ENCODE measurements around the gene LHFPL6. TPM values are rescaled to one million over a fixed set of nuclear protein-coding genes. Genes with fewer than 3 reads are reported as not detected.

Gene LHFPL6
- total RNA-seq, 1 experiment from 2014 or later = 25.7 TPM

DNA sequence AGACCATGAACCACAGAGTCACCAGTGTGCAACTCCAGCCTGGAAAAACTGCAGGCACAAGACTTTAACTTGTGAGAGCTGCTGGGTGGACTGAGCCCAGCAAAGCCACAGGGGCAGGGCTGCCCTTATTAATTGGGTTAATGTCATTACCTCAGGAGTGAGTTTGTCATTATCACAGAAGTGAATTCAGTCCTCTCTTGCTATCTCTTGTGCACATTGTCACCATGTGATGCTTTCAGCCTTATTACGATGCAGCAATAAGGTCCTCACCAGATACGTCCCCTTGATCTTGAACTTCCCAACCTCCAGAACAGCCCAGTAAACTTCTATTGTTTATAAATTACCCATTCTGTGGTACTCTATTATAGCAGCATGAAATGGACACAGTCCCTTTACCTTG lies 158.1 kb downstream of the LHFPL6 start:
- intact Hi-C loops (cut with micrococcal nuclease; ENCODE audit: unreplicated experiment) (no loop called here), in situ Hi-C loops (cut with HindIII; ENCODE audit: low pct_unique_long_range_greater_than_20kb, low sequenced_read_pairs) (no loop called here)
- Histone ChIP-seq H3K4me3 (ENCODE audit: low read depth in 2 of 2, low read length in 2 of 2) (no peak overlapping the region), H3K27me3 (ENCODE audit: control insufficient read depth, insufficient read depth, low read length) (no peaks in the 10 kb centered on the region), H3K36me3 (ENCODE audit: control insufficient read depth, insufficient read depth, low read length) (no peaks in the 10 kb centered on the region), H3K27ac (ENCODE audit: low read length) (no peak overlapping the region), H3K4me1 (ENCODE audit: control insufficient read depth, insufficient read depth, low read length) (no peaks in the 10 kb centered on the region), H3K9me3 (ENCODE audit: control insufficient read depth, insufficient read depth, low read depth, low read length) (no peaks in the 10 kb centered on the region)
- POLR2A ChIA-PET = no interaction called here
- CTCF ChIA-PET = no interaction called here
- BruUV-seq (replicated peaks) = no TSS peak
- TF ChIP-seq, protein P1, sequence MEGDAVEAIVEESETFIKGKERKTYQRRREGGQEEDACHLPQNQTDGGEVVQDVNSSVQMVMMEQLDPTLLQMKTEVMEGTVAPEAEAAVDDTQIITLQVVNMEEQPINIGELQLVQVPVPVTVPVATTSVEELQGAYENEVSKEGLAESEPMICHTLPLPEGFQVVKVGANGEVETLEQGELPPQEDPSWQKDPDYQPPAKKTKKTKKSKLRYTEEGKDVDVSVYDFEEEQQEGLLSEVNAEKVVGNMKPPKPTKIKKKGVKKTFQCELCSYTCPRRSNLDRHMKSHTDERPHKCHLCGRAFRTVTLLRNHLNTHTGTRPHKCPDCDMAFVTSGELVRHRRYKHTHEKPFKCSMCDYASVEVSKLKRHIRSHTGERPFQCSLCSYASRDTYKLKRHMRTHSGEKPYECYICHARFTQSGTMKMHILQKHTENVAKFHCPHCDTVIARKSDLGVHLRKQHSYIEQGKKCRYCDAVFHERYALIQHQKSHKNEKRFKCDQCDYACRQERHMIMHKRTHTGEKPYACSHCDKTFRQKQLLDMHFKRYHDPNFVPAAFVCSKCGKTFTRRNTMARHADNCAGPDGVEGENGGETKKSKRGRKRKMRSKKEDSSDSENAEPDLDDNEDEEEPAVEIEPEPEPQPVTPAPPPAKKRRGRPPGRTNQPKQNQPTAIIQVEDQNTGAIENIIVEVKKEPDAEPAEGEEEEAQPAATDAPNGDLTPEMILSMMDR (IDR thresholded peaks at IDR 0.05) = no peak
- TF ChIP-seq TCF7L2 (IDR thresholded peaks at IDR 0.05; ENCODE audit: low read depth, low read length) = no peak
- no peak for TF ChIP-seq SIN3A (IDR thresholded peaks at IDR 0.05; ENCODE audit: borderline replicate concordance, insufficient read depth, low read depth, low read length)
- TF ChIP-seq, protein P2, sequence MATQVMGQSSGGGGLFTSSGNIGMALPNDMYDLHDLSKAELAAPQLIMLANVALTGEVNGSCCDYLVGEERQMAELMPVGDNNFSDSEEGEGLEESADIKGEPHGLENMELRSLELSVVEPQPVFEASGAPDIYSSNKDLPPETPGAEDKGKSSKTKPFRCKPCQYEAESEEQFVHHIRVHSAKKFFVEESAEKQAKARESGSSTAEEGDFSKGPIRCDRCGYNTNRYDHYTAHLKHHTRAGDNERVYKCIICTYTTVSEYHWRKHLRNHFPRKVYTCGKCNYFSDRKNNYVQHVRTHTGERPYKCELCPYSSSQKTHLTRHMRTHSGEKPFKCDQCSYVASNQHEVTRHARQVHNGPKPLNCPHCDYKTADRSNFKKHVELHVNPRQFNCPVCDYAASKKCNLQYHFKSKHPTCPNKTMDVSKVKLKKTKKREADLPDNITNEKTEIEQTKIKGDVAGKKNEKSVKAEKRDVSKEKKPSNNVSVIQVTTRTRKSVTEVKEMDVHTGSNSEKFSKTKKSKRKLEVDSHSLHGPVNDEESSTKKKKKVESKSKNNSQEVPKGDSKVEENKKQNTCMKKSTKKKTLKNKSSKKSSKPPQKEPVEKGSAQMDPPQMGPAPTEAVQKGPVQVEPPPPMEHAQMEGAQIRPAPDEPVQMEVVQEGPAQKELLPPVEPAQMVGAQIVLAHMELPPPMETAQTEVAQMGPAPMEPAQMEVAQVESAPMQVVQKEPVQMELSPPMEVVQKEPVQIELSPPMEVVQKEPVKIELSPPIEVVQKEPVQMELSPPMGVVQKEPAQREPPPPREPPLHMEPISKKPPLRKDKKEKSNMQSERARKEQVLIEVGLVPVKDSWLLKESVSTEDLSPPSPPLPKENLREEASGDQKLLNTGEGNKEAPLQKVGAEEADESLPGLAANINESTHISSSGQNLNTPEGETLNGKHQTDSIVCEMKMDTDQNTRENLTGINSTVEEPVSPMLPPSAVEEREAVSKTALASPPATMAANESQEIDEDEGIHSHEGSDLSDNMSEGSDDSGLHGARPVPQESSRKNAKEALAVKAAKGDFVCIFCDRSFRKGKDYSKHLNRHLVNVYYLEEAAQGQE (IDR thresholded peaks at IDR 0.05; ENCODE audit: insufficient read depth in 1 of 2, low read depth in 2 of 2, low read length in 1 of 2) = no peak
- TF ChIP-seq POLR2AphosphoS5 (IDR thresholded peaks at IDR 0.05; ENCODE audit: low read depth, low read length) = no peak
- no peak for ATAC-seq
- no peak for DNase-seq (ENCODE audit: low read depth, low spot score)

DNA sequence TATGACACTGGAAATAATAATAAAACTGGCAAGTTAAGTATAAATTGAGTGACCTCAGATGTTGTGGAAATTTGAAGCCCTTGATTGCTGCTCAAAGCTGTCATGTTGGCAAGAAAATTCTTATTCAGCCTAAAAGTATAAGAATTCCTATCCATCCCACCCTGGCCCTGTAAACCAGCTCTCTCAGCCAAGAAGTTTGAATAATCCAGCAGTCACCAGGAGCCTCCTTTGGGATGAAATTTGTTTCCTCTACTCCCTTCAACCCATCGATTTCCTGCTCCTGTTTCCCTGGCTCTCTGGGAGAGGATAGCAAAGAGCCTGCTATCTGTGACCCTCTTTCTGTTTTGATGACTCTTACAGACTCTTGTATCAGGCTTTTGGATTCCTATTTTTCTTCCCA lies 169.3 kb downstream of the LHFPL6 start:
- H3K9me3 ChIP-seq (ENCODE audit: control insufficient read depth, insufficient read depth, low read depth, low read length) = no peaks in the 10 kb centered on the region
- no peak for TF ChIP-seq TCF7L2 (IDR thresholded peaks at IDR 0.05; ENCODE audit: low read depth, low read length)
- TF ChIP-seq, protein P2 (IDR thresholded peaks at IDR 0.05; ENCODE audit: insufficient read depth in 1 of 2, low read depth in 2 of 2, low read length in 1 of 2) = no peak
- TF ChIP-seq SIN3A (IDR thresholded peaks at IDR 0.05; ENCODE audit: borderline replicate concordance, insufficient read depth, low read depth, low read length) = no peak
- no peak for TF ChIP-seq POLR2AphosphoS5 (IDR thresholded peaks at IDR 0.05; ENCODE audit: low read depth, low read length)
- TF ChIP-seq, protein P1 (IDR thresholded peaks at IDR 0.05) = no peak
- no peaks in the 10 kb centered on the region for H3K4me1 ChIP-seq (ENCODE audit: control insufficient read depth, insufficient read depth, low read length)
- H3K4me3 ChIP-seq (ENCODE audit: low read depth in 2 of 2, low read length in 2 of 2) = no peak overlapping the region
- no peaks in the 10 kb centered on the region for H3K36me3 ChIP-seq (ENCODE audit: control insufficient read depth, insufficient read depth, low read length)
- DNase-seq (ENCODE audit: low read depth, low spot score) (no peak), ATAC-seq (no peak)
- H3K27me3 ChIP-seq (ENCODE audit: control insufficient read depth, insufficient read depth, low read length) = no peaks in the 10 kb centered on the region
- H3K27ac ChIP-seq (ENCODE audit: low read length) = no peak overlapping the region
- CTCF ChIA-PET = no interaction called here
- no TSS peak for BruUV-seq (replicated peaks)
- POLR2A ChIA-PET = no interaction called here
- in situ Hi-C loops (cut with HindIII; ENCODE audit: low pct_unique_long_range_greater_than_20kb, low sequenced_read_pairs) = no loop called here
- intact Hi-C loops (cut with micrococcal nuclease; ENCODE audit: unreplicated experiment) = no loop called here

All from Panc1 (cell line).